A549 treated with AZD9567 at 1 μM for 4 hours (cell line): ENCODE results near the gene DMAC2. TPM values are rescaled to one million over a fixed set of nuclear protein-coding genes. Genes with fewer than 3 reads are reported as not detected.

Experiments
- total RNA-seq: library from RNA; stranded (reverse); fragments of 200-300 nt; extraction: Qiagen RNA extraction; gene quantifications from 5 replicates; pipeline ENCODE4 v1.2.3, GENCODE V29; 2022; ENCODE audit not compliant: insufficient read depth

The DMAC2 gene
- 101 to 123 TPM (median 113 TPM) in 5 replicates for total RNA-seq

GRCh38 chr19:41439441-41440222 is at the start of gene DMAC2:
TSS of gene DMAC2 (minus strand) at chr19:41439912. CDS start at chr19:41439899, 13 bp downstream.

GRCh38 chr19:41442473-41443355 is 3.0 kb upstream of the DMAC2 start, which contains the start of gene ERICH4:
TSS of gene ERICH4 (plus strand) at chr19:41443156. CDS start at chr19:41443170, 14 bp downstream.

DNA sequence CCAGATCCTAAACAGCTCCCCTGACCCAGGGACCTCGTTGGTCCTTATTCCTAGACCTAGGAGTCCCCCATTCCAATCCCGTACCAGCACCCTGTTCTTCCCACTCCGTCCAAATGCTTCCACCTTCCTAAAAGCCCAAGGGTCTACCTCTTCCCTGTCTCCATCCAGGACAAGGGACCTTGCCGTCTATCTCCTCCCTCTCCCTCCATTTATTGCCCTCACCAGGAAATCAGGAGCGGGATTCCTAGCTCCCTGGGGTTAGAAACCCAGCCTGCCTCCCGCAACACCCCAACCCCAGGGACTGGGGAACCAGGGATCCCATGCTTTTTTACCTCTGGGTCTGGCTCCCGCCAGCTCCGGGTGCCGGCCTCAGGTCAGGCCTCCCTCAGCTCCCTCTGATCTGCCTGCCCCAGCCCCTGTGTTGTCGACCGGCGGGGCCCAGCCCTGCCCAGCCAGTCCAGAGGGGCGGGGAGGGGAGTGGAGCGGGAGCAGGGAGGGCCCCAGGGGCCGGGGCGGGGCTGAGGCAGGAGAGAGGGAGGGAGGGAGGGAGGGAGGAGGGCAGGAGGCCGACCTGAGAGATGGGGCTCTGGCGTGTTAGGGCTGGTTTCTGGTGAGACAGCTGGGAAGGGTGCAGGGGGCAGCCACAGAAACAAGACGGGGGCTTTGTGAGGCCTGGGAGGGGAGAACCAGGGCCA is 12.6 kb downstream of the DMAC2 start, which contains the start of gene B3GNT8:
Gene B3GNT8, minus strand, starts transcription at position 423 of the 695 bp plus-strand sequence. CDS start 596 bp downstream, outside the sequence.

DNA sequence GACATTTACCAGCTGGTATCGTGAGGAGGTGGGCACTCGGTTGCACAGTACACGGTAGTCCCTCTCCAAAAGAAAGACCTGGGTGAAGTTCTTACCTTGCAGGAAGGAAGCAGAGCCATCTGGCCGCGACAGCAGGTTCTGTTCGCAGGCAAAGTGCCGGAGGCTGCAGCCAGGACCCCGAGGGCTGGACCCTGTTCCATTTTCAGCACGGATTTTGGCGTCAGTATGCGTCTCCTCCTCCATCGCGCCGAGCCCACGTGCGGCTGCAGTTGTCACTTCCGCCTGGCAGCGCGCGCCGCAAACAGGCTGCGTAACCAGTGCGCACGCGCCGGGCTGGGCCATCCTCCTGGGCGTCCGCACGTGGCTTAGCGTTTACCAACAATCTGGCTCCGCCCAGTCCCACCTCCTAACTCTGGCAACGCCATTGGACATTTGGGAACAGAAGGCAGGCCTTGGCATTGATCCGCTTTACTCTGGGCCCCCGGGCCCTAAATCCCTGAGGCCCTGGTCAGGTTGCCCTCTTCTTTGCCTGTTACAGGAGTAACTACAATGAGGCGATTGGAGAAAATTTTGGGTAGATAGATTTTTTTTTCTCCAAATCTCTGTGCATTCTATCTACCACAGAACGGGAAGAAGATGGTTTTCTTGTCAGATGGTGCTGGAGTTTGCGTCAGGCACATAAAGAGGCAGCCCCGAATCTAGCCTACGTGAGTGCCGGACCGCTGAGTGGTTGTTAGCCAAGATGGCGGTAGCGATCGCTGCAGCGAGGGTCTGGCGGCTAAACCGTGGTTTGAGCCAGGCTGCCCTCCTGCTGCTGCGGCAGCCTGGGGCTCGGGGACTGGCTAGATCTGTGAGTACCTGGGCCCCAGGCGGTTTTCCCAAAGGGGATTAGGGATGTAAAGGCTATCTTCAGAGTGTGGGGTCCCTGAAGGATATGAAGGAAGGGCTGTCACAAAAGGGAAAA is 42.3 kb downstream of the DMAC2 start, which contains the start of the genes BCKDHA and EXOSC5:
Gene BCKDHA, plus strand, starts transcription at position 733 of the 964 bp plus-strand sequence. Its CDS starts 10 bp downstream, at position 743.
Gene EXOSC5, minus strand, starts transcription at position 274 of the 964 bp plus-strand sequence. Its CDS starts 31 bp downstream, at position 243.

Other genes starting within 250 kb of the DMAC2 start
- 16.2 to 26.6 TPM (median 20.5 TPM) in 5 replicates for gene CYP2S1, start 246.7 kb downstream of the DMAC2 start, total RNA-seq
- 96.3 to 114 TPM (median 102 TPM) in 5 replicates for gene AXL, start 220.7 kb downstream of the DMAC2 start, total RNA-seq
- gene HNRNPUL1, start 175.5 kb downstream of the DMAC2 start, total RNA-seq, result 265 to 290 TPM (median 284 TPM) in 5 replicates
- gene CCDC97, start 129.7 kb downstream of the DMAC2 start, total RNA-seq, result 33.1 to 46.8 TPM (median 41.2 TPM) in 5 replicates
- gene TGFB1, start 86.0 kb downstream of the DMAC2 start, total RNA-seq, result 108 to 152 TPM (median 138 TPM) in 5 replicates
- 25.5 to 35.6 TPM (median 33.4 TPM) in 5 replicates for gene B9D2, start 75.8 kb downstream of the DMAC2 start, total RNA-seq
- gene TMEM91, start 63.4 kb downstream of the DMAC2 start, total RNA-seq, result 4.2 to 5.2 TPM (median 4.8 TPM) in 4 of 5 replicates, not detected in the other
- gene EXOSC5, start 42.6 kb downstream of the DMAC2 start, total RNA-seq, result 91.9 to 105 TPM (median 97.6 TPM) in 5 replicates
- 35.7 to 56.2 TPM (median 46.7 TPM) in 5 replicates for gene BCKDHA, start 42.1 kb downstream of the DMAC2 start, total RNA-seq
- 0.09 to 0.15 TPM (median 0.09 TPM) in 3 of 5 replicates, not detected in the others for gene B3GNT8, start 12.5 kb downstream of the DMAC2 start, total RNA-seq
- not detected in 5 replicates for gene ERICH4, start 3.2 kb upstream of the DMAC2 start, total RNA-seq
- gene CEACAM21, start 136.3 kb upstream of the DMAC2 start, total RNA-seq, result not detected in 5 replicates
- not detected in 5 replicates for gene CEACAM4, start 187.2 kb upstream of the DMAC2 start, total RNA-seq
- 0.14 TPM in 1 of 5 replicates, not detected in the others for gene CEACAM7, start 248.4 kb upstream of the DMAC2 start, total RNA-seq